Measurements from ENCODE around the gene CFTR.
"Not testable (repeated sequence)": the region's sequence is repeated elsewhere in the genome, so short reads cannot be mapped to it uniquely, and the experiment has no call there.

Gene CFTR

GRCh38 chr7:117502331-117502730 is 22.5 kb downstream of the CFTR start:
- DNase-seq: no peak

DNA sequence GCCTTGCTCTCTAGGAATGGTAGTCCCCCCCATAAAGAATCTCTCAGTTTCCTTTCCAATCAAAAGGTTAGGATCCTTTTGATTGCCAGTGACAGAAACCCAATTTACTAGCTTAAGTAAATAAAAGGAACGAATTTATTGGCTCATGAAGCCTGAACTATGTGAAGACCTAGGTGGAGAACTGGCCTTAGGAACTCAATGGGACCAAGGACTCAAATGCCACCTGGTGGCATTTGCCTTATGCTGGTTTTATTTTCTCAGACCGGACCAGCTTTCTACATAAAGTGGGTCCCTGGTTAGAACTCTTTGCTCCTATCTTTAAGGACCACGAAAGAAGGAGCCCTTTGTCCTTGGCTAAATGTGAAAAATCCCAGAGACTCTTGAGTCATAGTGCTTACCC is 25.4 kb downstream of the CFTR start:
- no peak for DNase-seq

- DNase-seq: no peak
Observed at GRCh38 chr7:117508676-117509075, 28.9 kb downstream of the CFTR start.

GRCh38 chr7:117517194-117517593 is 37.4 kb downstream of the CFTR start:
- DNase-seq: not testable (repeated sequence)

DNA sequence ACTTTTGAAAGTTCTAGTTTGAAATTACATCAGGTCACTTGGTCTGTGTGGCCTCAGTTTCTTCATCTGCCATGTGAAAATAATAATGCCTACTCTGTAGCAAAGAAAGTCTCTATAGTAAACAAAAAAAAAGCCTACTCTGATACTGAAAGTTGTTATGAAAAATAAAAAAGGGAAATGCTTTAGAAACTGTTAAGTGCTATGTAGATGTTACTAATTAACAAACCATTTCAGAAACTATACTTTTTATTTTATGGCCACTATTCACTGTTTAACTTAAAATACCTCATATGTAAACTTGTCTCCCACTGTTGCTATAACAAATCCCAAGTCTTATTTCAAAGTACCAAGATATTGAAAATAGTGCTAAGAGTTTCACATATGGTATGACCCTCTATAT is 50.6 kb downstream of the CFTR start:
- DNase-seq: no peak

DNA sequence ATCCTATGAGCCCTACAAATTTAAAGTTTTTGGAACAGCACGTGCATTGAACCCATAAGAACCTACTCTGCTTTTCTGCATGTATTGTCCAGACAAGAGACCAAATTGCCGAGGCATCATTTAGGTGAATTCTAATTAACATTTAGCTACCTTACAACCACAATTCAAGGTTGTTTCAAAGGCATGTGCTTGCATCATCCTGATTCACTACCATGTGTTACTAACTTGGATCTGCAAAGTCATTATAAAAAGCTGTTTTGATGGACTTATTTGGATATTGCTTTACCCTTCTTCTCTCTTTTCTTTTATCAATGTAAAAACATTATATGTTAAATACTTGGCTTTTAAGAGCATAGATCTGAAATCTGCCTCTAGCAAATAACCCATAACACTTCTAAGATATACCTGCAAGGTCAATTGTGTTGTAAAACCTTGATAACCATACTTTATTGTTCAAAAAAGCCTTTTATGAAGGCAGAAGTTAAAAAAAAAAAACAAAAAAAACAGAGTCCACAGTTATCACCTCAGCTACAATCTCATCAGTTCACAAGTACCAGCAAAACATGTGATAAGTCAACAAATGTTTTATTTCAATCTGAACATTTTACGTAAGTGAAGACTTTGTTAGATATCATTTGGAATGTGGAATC is 51.9 kb downstream of the CFTR start:
- no peak for DNase-seq

- no peak for DNase-seq
Observed at GRCh38 chr7:117538053-117538452, 58.2 kb downstream of the CFTR start.

GRCh38 chr7:117544061-117544460 is 64.2 kb downstream of the CFTR start:
- DNase-seq: no peak

GRCh38 chr7:117548035-117548434 is 68.2 kb downstream of the CFTR start:
- no peak for DNase-seq

DNA sequence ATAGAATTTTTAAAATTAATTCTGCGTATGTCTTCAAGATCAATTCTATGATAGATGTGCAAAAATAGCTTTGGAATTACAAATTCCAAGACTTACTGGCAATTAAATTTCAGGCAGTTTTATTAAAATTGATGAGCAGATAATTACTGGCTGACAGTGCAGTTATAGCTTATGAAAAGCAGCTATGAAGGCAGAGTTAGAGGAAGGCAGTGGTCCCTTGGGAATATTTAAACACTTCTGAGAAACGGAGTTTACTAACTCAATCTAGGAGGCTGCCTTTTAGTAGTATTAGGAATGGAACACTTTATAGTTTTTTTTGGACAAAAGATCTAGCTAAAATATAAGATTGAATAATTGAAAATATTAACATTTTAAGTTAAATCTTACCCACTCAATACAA is 70.8 kb downstream of the CFTR start:
- DNase-seq: no peak

GRCh38 chr7:117552660-117553059 is 72.8 kb downstream of the CFTR start:
- no peak for DNase-seq

DNA sequence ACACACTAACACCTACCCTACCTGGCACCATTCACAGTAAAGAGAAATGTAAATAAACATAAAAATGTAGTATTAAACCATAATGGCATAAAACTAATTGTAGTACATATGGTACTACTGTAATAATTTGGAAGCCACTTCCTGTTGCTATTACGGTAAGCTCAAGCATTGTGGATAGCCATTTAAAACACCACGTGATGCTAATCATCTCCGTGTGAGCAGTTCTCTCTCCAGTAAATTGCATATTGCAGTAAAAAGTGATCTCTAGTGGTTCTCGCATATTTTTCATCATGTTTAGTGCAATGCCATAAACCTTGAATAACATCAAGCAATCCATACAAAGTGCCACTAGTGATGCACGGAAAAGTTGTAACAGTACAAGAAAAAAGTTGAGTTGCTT is 75.4 kb downstream of the CFTR start:
- no peak for DNase-seq

- DNase-seq: no peak
Observed at GRCh38 chr7:117559391-117559790, 79.6 kb downstream of the CFTR start.

DNA sequence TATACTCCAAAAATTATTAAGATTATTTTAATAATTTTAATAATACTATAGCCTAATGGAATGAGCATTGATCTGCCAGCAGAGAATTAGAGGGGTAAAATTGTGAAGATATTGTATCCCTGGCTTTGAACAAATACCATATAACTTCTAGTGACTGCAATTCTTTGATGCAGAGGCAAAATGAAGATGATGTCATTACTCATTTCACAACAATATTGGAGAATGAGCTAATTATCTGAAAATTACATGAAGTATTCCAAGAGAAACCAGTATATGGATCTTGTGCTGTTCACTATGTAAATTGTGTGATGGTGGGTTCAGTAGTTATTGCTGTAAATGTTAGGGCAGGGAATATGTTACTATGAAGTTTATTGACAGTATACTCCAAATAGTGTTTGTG is 80.2 kb downstream of the CFTR start:
- DNase-seq: no peak

GRCh38 chr7:117562759-117563158 is 82.9 kb downstream of the CFTR start:
- no peak for DNase-seq

DNA sequence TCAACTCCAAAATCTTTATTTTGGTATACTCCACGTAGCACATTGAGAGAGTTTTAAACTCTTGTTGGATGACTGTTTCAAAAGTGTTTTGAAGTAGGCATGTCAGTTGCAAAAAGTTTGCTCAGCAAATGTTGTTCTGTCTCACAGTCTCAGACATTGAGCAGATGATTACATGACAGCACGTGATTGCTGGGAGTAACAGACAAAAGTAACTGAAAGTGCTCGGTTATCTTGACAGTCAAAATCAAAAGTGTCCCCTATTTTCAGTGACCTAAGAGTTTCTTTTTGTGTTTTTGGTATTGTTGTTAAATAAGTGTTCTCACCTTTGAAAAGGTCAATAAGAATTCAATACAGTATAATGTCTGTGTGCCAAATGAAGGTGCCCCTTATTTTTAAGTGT is 84.3 kb downstream of the CFTR start:
- no peak for DNase-seq

GRCh38 chr7:117564627-117565026 is 84.8 kb downstream of the CFTR start:
- no peak for DNase-seq

DNA sequence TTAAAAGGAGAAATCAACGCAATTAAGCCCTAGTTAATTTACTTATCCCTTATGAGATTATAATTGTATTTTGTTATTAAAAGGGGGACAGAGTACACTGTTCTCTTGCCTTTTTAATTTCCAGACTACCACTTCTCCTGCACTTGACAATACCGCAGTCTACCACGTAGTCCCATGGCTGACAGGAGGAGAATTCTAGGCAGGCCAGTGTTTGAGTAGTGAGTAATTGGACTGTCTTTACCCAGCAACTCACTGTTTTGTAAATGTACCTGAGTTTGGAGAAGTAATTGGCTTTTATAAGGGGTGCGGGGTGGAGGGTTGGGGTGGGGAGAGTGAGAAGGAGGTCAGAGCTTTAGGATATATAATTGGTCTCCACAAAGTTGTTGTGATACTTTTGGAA is 85.4 kb downstream of the CFTR start:
- no peak for DNase-seq

GRCh38 chr7:117567781-117568180 is 88.0 kb downstream of the CFTR start:
- no peak for DNase-seq

- DNase-seq: no peak
Observed at GRCh38 chr7:117572856-117573620, 93.2 kb downstream of the CFTR start.

- no peak for DNase-seq
Observed at GRCh38 chr7:117581424-117581823, 101.6 kb downstream of the CFTR start.

GRCh38 chr7:117582219-117582704 is 102.4 kb downstream of the CFTR start:
- no peak for DNase-seq

- DNase-seq: no peak
Observed at GRCh38 chr7:117587931-117588330, 108.1 kb downstream of the CFTR start.

DNA sequence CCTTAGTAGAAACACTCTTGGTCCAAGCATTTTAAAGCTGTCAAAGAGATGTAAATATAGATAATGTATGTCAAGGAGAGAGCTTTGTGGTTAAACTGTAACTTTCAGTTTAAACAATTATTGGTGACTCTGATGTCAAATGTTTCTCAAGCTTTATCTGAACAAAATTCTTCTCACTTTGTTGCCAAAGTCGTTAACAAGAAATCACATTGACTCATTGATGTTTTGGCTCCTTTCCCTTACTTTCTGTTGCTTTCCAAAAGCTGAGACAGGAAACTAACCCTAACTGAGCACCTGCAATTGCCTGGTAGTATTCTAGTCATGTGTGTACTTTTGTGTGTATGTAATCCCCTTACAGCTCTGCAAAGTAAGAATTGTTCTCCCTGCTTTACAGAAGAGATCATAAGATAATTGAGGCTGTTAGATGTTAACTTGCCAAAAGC is 108.5 kb downstream of the CFTR start:
- no peak for DNase-seq

DNA sequence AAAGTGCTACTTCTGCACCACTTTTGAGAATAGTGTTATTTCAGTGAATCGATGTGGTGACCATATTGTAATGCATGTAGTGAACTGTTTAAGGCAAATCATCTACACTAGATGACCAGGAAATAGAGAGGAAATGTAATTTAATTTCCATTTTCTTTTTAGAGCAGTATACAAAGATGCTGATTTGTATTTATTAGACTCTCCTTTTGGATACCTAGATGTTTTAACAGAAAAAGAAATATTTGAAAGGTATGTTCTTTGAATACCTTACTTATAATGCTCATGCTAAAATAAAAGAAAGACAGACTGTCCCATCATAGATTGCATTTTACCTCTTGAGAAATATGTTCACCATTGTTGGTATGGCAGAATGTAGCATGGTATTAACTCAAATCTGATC is 110.4 kb downstream of the CFTR start:
- DNase-seq: no peak

Data from 8988T (cell line).